Adrenal gland (tissue), 5 donors: ENCODE measurements around the gene SFT2D3.

ENCODE experiments used
- POLR2A ChIP-seq, 2 donors: fragments of 450-650 bp; IDR thresholded peaks; one replicate each; pipeline ENCODE4 v1.6.1; 2017; ENCODE audit warnings: antibody characterized with exemption in 2 of 2, mild to moderate bottlenecking in 2 of 2, moderate library complexity in 1 of 2
- TF ChIP-seq, protein P1 (sequence below), 6 experiments: fragments of 450-650 bp in 4 of 6; fragments of 200-600 bp in 2 of 6; sonication (generic) in 1 of 6; IDR thresholded peaks; 1 replicate in 5 of 6; 2 replicates in 1 of 6; pipeline versions ENCODE4 v1.5.1 to v1.8.0; 2016 to 2021; ENCODE audit warnings: antibody characterized with exemption in 6 of 6, mild to moderate bottlenecking in 2 of 6, moderate library complexity in 1 of 6
- donor health status: DM: no; HTN: no; CAD: no.

DNA sequence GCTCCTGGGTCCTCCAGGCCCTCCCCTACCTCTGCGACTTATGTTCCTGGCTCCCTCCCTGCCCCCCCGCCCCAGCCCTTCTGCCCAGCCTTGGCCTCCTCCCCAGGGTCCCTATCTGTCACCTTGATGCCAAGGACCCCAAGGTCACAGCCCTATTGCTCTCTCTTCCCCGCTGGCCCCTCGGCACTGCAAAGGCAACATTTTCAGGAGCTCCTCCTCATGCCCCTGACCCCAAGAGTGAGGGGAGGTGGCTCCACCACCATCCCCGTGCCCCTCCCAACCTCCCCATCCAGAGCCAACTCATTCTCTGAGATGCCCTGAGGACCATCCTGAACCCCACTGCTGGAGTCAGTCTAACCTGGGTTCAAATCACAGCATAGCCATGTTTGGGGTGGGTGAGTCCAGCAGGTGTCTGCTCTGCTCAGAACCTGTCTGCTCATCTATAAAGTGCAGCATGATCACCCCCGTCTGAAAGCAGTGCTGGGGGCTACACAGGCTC lies 37.7 kb upstream of the SFT2D3 start:
- TF ChIP-seq, protein P1, sequence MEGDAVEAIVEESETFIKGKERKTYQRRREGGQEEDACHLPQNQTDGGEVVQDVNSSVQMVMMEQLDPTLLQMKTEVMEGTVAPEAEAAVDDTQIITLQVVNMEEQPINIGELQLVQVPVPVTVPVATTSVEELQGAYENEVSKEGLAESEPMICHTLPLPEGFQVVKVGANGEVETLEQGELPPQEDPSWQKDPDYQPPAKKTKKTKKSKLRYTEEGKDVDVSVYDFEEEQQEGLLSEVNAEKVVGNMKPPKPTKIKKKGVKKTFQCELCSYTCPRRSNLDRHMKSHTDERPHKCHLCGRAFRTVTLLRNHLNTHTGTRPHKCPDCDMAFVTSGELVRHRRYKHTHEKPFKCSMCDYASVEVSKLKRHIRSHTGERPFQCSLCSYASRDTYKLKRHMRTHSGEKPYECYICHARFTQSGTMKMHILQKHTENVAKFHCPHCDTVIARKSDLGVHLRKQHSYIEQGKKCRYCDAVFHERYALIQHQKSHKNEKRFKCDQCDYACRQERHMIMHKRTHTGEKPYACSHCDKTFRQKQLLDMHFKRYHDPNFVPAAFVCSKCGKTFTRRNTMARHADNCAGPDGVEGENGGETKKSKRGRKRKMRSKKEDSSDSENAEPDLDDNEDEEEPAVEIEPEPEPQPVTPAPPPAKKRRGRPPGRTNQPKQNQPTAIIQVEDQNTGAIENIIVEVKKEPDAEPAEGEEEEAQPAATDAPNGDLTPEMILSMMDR (IDR thresholded peaks at IDR 0.05), result no peak
- TF ChIP-seq POLR2A (IDR thresholded peaks at IDR 0.05), result no peak
